K562 (cell line): ENCODE data around the gene KPNA1. TPM values are rescaled to one million over a fixed set of nuclear protein-coding genes. Genes with fewer than 3 reads are reported as not detected.
"Not testable (repeated sequence)": the region's sequence is repeated elsewhere in the genome, so short reads cannot be mapped to it uniquely, and the experiment has no call there.

Experiments
- ATAC-seq: fragments of 200-7000 bp; cut with Tn5 transposase; 3 replicates; pipeline ENCODE4 v1.9.1; 2020; ENCODE audit warnings: moderate library complexity
- BruUV-seq: library from RNA; stranded (reverse); fragments of 400-500 nt; replicated peaks from 2 replicates; lab custom pipeline; 2021; lab: Mats Ljungman, UMichigan
- CTCF ChIA-PET: fragments of 300-600 bp; formaldehyde crosslinking; extraction: SDS; loops from one replicate; lab custom pipeline; 2021; ENCODE audit warnings: low intra/inter-chr PET ratio; lab: Yijun Ruan, JAX
- POLR2A ChIA-PET: fragments of 300-600, 350-650 bp; sonication (Branson Sonifier 250); formaldehyde crosslinking; extraction: SDS; loops from one replicate; lab custom pipeline; 2021; ENCODE audit warnings: antibody characterized with exemption, inconsistent platforms; lab: Yijun Ruan, JAX
- DNase-seq, 4 experiments: peaks; one replicate each; pipeline versions ENCODE4 v3.0.0 to v3.0.0-alpha.2; 2011 to 2018; ENCODE audit warnings: low spot score in 3 of 4, mixed read lengths in 3 of 4; ENCODE audit errors: extremely low read depth in 1 of 4
- FAIRE-seq: peaks from 2 replicates; lab custom pipeline; 2011; peaks lifted over from hg19 to GRCh38; lab: Jason Lieb, UNC
- H2AFZ ChIP-seq: 2 replicates; pipeline ENCODE4 v1.6.0; 2011; ENCODE audit warnings: low read depth, low read length, control low read depth, inconsistent platforms
- H3K27ac ChIP-seq: fragments of 200-600 bp; 3 replicates; pipeline ENCODE4 v1.8.0; 2011; ENCODE audit warnings: low read depth, mild to moderate bottlenecking, control low read depth, inconsistent platforms, low read length, moderate library complexity, mixed read lengths; ENCODE audit errors: extremely low read depth
- H3K27me3 ChIP-seq, 2 experiments: fragments of 300-600 bp in 1 of 2; 2 replicates in 1 of 2; 3 replicates in 1 of 2; pipeline versions ENCODE4 v1.6.0 to v1.8.0; 2011; ENCODE audit warnings: inconsistent platforms in 2 of 2, low read length in 2 of 2, mild to moderate bottlenecking in 1 of 2, mixed read lengths in 1 of 2, moderate library complexity in 1 of 2; ENCODE audit not compliant: control insufficient read depth in 2 of 2, insufficient read depth in 2 of 2
- H3K36me3 ChIP-seq: fragments of 300-600 bp; 3 replicates; pipeline ENCODE4 v1.8.0; 2011; ENCODE audit warnings: mild to moderate bottlenecking, low read length, inconsistent platforms; ENCODE audit not compliant: control insufficient read depth, insufficient read depth
- H3K4me1 ChIP-seq, 2 experiments: fragments of 200-600 bp in 1 of 2; replicated peaks in 1 of 2; 2 replicates in 1 of 2; 3 replicates in 1 of 2; pipeline versions ENCODE4 v1.5.1 to v1.8.0; 2011; ENCODE audit warnings: inconsistent platforms in 2 of 2, low read length in 2 of 2, mild to moderate bottlenecking in 1 of 2, mixed read lengths in 1 of 2, moderate library complexity in 1 of 2; ENCODE audit not compliant: control insufficient read depth in 2 of 2, insufficient read depth in 2 of 2
- H3K4me2 ChIP-seq: 2 replicates; pipeline ENCODE4 v1.6.1; 2011; ENCODE audit warnings: low read length, control low read depth, inconsistent platforms, mixed read lengths; ENCODE audit not compliant: insufficient read depth
- H3K4me3 ChIP-seq: fragments of 200-600 bp; sonication (generic), shearing (Covaris generic); 2 replicates; pipeline ENCODE4 v1.5.1; 2016; ENCODE audit warnings: control low read depth, inconsistent platforms
- H3K79me2 ChIP-seq: fragments of 200-600 bp; 3 replicates; pipeline ENCODE4 v1.8.0; 2011; ENCODE audit warnings: low read length, inconsistent platforms; ENCODE audit not compliant: control insufficient read depth, insufficient read depth
- H3K9ac ChIP-seq, 2 experiments: 2 replicates each; pipeline versions ENCODE4 v1.6.0 to v1.6.1; 2011; ENCODE audit warnings: low read depth in 2 of 2, low read length in 2 of 2, control low read depth in 1 of 2, inconsistent platforms in 1 of 2, mild to moderate bottlenecking in 1 of 2, mixed read lengths in 1 of 2; ENCODE audit not compliant: insufficient read depth in 1 of 2
- H3K9me1 ChIP-seq: one replicate; pipeline ENCODE4 v1.6.0; 2011; ENCODE audit warnings: inconsistent platforms, mild to moderate bottlenecking, low read length, moderate library complexity; ENCODE audit not compliant: control insufficient read depth, insufficient read depth
- H3K9me3 ChIP-seq: replicated peaks from 2 replicates; pipeline ENCODE4 v1.5.1; 2011; ENCODE audit warnings: low read depth, low read length, inconsistent platforms; ENCODE audit not compliant: control insufficient read depth, insufficient read depth
- H4K20me1 ChIP-seq: replicated peaks from 2 replicates; pipeline ENCODE4 v1.6.1; 2011; ENCODE audit warnings: low read length, inconsistent platforms, mixed read lengths; ENCODE audit not compliant: control insufficient read depth, insufficient read depth
- ATF7 ChIP-seq: fragments of 450-650 bp; IDR thresholded peaks from 2 replicates; pipeline ENCODE4 v1.7.1; 2014; ENCODE audit warnings: mild to moderate bottlenecking, moderate library complexity
- ID3 ChIP-seq, 2 experiments: fragments of 250-450 bp in 1 of 2; fragments of 450-650 bp in 1 of 2; sonication (Bioruptor Pico) in 1 of 2; IDR thresholded peaks; 2 replicates each; pipeline versions ENCODE4 v1.6.1 to v1.8.0; 2016 to 2021; ENCODE audit warnings: mild to moderate bottlenecking in 2 of 2, moderate library complexity in 2 of 2, missing compliant biosample characterization in 1 of 2, missing genetic modification characterization in 1 of 2
- ZNF146 ChIP-seq: IDR thresholded peaks from one replicate; pipeline ENCODE4 v1.6.1; 2018; ENCODE audit warnings: missing compliant biosample characterization; ENCODE audit not compliant: unreplicated experiment
- WGBS: fragments of 100-300 bp; shearing (Covaris generic); methylation state at CpG from one replicate; pipeline ENCODE4 v1.1.6; 2016; ENCODE audit warnings: low coverage, mixed read lengths; ENCODE audit not compliant: insufficient coverage; ENCODE audit errors: missing lambda C conversion rate; 5-methylcytosine and 5-hydroxymethylcytosine counted together
- in situ Hi-C: fragments of 300-500 bp; cut with MboI; formaldehyde crosslinking; loops from 4 replicates; pipeline ENCODE4 v1.15.0; 2018; ENCODE audit warnings: inconsistent platforms, mixed read lengths
- intact Hi-C: fragments of 100-400 bp; cut with micrococcal nuclease; formaldehyde crosslinking; loops from 2 replicates; pipeline ENCODE4 v1.14.2; 2022
- polyA plus RNA-seq, 8 experiments: library from polyadenylated mRNA; depleted of rRNA in 4 of 8; stranded (reverse) in 5 of 8; unstranded in 3 of 8; fragments of >200 nt; fragmentation: Nextera tagmentation in 2 of 8; fragmentation: Illumina TruSeq in 1 of 8; extraction: Ambion mirVana in 2 of 8; extraction: Trizol in 1 of 8; gene quantifications; 2 replicates each; pipeline versions ENCODE4 v1.2.1 to v1.2.3, GENCODE V29; 2011 to 2014; ENCODE audit warnings: inconsistent platforms in 1 of 8, missing spikeins in 1 of 8
- total RNA-seq, 7 experiments: library from RNA; depleted of rRNA in 6 of 7; stranded (reverse); fragments of >200 nt in 6 of 7; fragmentation: Illumina TruSeq in 2 of 7; extraction: Trizol in 2 of 7; gene quantifications; 2 replicates each; pipeline versions ENCODE4 v1.2.1 to v1.2.3, GENCODE V29; 2011 to 2021; ENCODE audit warnings: low replicate concordance in 1 of 7

KPNA1 gene
- total and polyA plus RNA-seq, 9 of the 15 experiments (the other 6 are each of a cell fraction or from before 2014, with no cell fraction given): 9.3 to 53.8 (median 33.5) TPM

GRCh38 chr3:122451371-122451770, 63.4 kb downstream of the KPNA1 start (continued):
- TF ChIP-seq ID3 (CRISPR knock-in tag; IDR thresholded peaks at IDR 0.05): no peak
- no peak for TF ChIP-seq ID3 (tag; IDR thresholded peaks at IDR 0.05)
- no peak for TF ChIP-seq ATF7

GRCh38 chr3:122448218-122448617, 66.5 kb downstream of the KPNA1 start:
- intact Hi-C loops, H3K4me2 ChIP-seq, CTCF ChIA-PET, H3K9me3 ChIP-seq, ATAC-seq, H3K4me1 ChIP-seq, in situ Hi-C loops, H3K9ac ChIP-seq, H3K27ac ChIP-seq, POLR2A ChIA-PET, H3K9me1 ChIP-seq, H3K79me2 ChIP-seq, H3K4me3 ChIP-seq, FAIRE-seq, DNase-seq, BruUV-seq, H4K20me1 ChIP-seq, H3K27me3 ChIP-seq, H2AFZ ChIP-seq: not testable (repeated sequence)
- TF ChIP-seq ZNF146 (CRISPR knock-in tag): peak; percentile 43
- 70% methylated on average over 5 of the region's 6 CpGs for WGBS
- peaks cover 48% of the 10 kb centered on the region for H3K36me3 ChIP-seq

GRCh38 chr3:122444491-122444887, 70.2 kb downstream of the KPNA1 start:
- H3K4me2 ChIP-seq, DNase-seq, H3K4me1 ChIP-seq, H3K4me3 ChIP-seq, FAIRE-seq, H3K9me1 ChIP-seq, H3K9me3 ChIP-seq, H3K79me2 ChIP-seq, BruUV-seq, in situ Hi-C loops, H3K9ac ChIP-seq, CTCF ChIA-PET, ATAC-seq, H4K20me1 ChIP-seq, H3K27me3 ChIP-seq, intact Hi-C loops, H2AFZ ChIP-seq, POLR2A ChIA-PET, H3K27ac ChIP-seq: not testable (repeated sequence)
- H3K36me3 ChIP-seq: peaks cover 54% of the 10 kb centered on the region
- WGBS: 98% methylated on average over 5 of the region's 5 CpGs
